GM10266 (cell line): ENCODE measurements around the gene SLC25A22.

Source experiments
- DNase-seq: peaks from one replicate; pipeline ENCODE4 v3.0.0; 2012; ENCODE audit errors: extremely low spot score
- CTCF ChIP-seq: IDR thresholded peaks from 2 replicates; pipeline ENCODE4 v1.5.1; 2012; ENCODE audit warnings: mild to moderate bottlenecking, low read depth; ENCODE audit not compliant: control insufficient read depth, insufficient read depth; ENCODE audit errors: missing control alignments

Gene SLC25A22

GRCh38 chr11:843086-843734, 45.1 kb upstream of the SLC25A22 start:
- DNase-seq: no peak
- peak; percentile 6 for TF ChIP-seq CTCF

GRCh38 chr11:842370-843002, 44.4 kb upstream of the SLC25A22 start, which contains the start of the genes POLR2L and TSPAN4:
Gene POLR2L (minus strand): TSS chr11:842529. CDS start chr11:842508, 21 bp downstream.
Gene TSPAN4 (plus strand): TSS chr11:842852. CDS start chr11:850305, 7,453 bp downstream.
- peak; percentile 98 for DNase-seq
- no peak for TF ChIP-seq CTCF

GRCh38 chr11:841981-842369, 43.9 kb upstream of the SLC25A22 start:
- TF ChIP-seq CTCF: no peak
- no peak for DNase-seq

GRCh38 chr11:839875-840617, 42.0 kb upstream of the SLC25A22 start:
- peak; percentile 37 for TF ChIP-seq CTCF
- no peak for DNase-seq

GRCh38 chr11:839280-839623, 41.2 kb upstream of the SLC25A22 start:
- no peak for TF ChIP-seq CTCF
- DNase-seq: no peak

GRCh38 chr11:838441-839279, 40.6 kb upstream of the SLC25A22 start:
- TF ChIP-seq CTCF: no peak
- DNase-seq: no peak

GRCh38 chr11:837990-838307, 39.9 kb upstream of the SLC25A22 start:
- no peak for TF ChIP-seq CTCF
- DNase-seq: no peak
